Common myeloid progenitor, CD34-positive (primary cell): ENCODE data around the gene AP4E1.
"Not testable (repeated sequence)": the region's sequence is repeated elsewhere in the genome, so short reads cannot be mapped to it uniquely, and the experiment has no call there.

Experiments used
- CTCF ChIA-PET: fragments of 350-600 bp; sonication (Branson Sonifier 250); formaldehyde crosslinking; loops from one replicate; lab custom pipeline; 2021; ENCODE audit warnings: antibody characterized with exemption; lab: Charles Lee
- POLR2A ChIA-PET: fragments of 350-600 bp; sonication (Branson Sonifier 250); formaldehyde crosslinking; loops from one replicate; lab custom pipeline; 2021; ENCODE audit warnings: antibody characterized with exemption; lab: Charles Lee
- DNase-seq, 3 donors: peaks; one replicate each; pipeline versions ENCODE4 v3.0.0 to v3.0.0-alpha.2; 2013
- H3K27ac ChIP-seq, 2 experiments: 1 replicate in 1 of 2; 2 replicates in 1 of 2; pipeline ENCODE4 v1.7.0; 2013; ENCODE audit warnings: inconsistent platforms in 2 of 2, low read length in 2 of 2, mild to moderate bottlenecking in 2 of 2, low read depth in 1 of 2, moderate library complexity in 1 of 2; ENCODE audit not compliant: severe bottlenecking in 2 of 2, insufficient read depth in 1 of 2, poor library complexity in 1 of 2
- H3K27me3 ChIP-seq, 5 experiments: replicated peaks in 2 of 5; 1 replicate in 3 of 5; 2 replicates in 2 of 5; pipeline versions ENCODE4 v1.6.1 to v1.7.0; 2013; ENCODE audit warnings: low read length in 4 of 5, mild to moderate bottlenecking in 2 of 5, moderate library complexity in 2 of 5, inconsistent platforms in 1 of 5; ENCODE audit not compliant: insufficient read depth in 5 of 5, control insufficient read depth in 4 of 5
- H3K36me3 ChIP-seq, 4 experiments: 1 replicate in 2 of 4; 2 replicates in 2 of 4; pipeline versions ENCODE4 v1.6.1 to v1.7.0; 2013; ENCODE audit warnings: low read length in 3 of 4, control low read depth in 1 of 4, mild to moderate bottlenecking in 1 of 4; ENCODE audit not compliant: control insufficient read depth in 4 of 4, insufficient read depth in 4 of 4
- H3K4me1 ChIP-seq, 4 experiments: 1 replicate in 3 of 4; 2 replicates in 1 of 4; pipeline versions ENCODE4 v1.6.1 to v1.7.1; 2013; ENCODE audit warnings: low read length in 3 of 4, mild to moderate bottlenecking in 3 of 4, control low read depth in 1 of 4, inconsistent platforms in 1 of 4, moderate library complexity in 1 of 4; ENCODE audit not compliant: control insufficient read depth in 4 of 4, insufficient read depth in 4 of 4; ENCODE audit errors: control extremely low read depth in 1 of 4
- H3K4me3 ChIP-seq, 7 experiments: 1 replicate in 4 of 7; 2 replicates in 3 of 7; pipeline versions ENCODE4 v1.5.1 to v1.7.0; 2013; ENCODE audit warnings: mild to moderate bottlenecking in 7 of 7, low read length in 6 of 7, moderate library complexity in 6 of 7, inconsistent platforms in 2 of 7, low read depth in 2 of 7, control low read depth in 1 of 7; ENCODE audit not compliant: insufficient read depth in 4 of 7, control insufficient read depth in 1 of 7; ENCODE audit errors: extremely low read depth in 1 of 7
- H3K9me3 ChIP-seq, 5 experiments: 1 replicate in 4 of 5; 2 replicates in 1 of 5; pipeline versions ENCODE4 v1.6.1 to v1.7.1; 2013; ENCODE audit warnings: low read length in 4 of 5, mild to moderate bottlenecking in 2 of 5, inconsistent platforms in 1 of 5, low read depth in 1 of 5, moderate library complexity in 1 of 5; ENCODE audit not compliant: control insufficient read depth in 4 of 5, insufficient read depth in 2 of 5; ENCODE audit errors: control extremely low read depth in 1 of 5
- WGBS: methylation state at CpG from one replicate; pipeline ENCODE4 v1.1.5; 2013; ENCODE audit not compliant: insufficient coverage; 5-methylcytosine and 5-hydroxymethylcytosine counted together

The AP4E1 gene

DNA sequence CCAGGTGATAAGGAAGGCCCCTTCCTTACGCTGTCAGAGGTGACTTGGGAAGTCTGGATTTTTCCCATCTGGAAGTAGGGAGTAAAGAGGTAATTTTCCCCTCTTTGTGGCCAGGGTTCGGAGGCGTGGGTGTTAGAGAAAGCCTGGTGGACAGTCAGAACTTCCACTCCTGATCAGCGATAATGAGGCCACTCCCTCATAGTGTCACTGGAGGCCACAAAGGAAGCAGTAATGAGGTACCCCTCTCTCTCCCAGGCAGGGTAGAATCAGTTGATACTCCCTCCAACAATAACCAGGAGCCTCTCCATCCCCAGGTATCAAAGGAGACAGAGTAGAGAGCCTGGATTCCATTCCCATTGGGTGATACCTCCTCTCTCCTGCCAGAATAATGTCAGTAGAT lies 30.0 kb downstream of the AP4E1 start:
- H3K27ac ChIP-seq: no peak overlapping the region
- POLR2A ChIA-PET: no interaction called here
- H3K27me3 ChIP-seq: no peaks in the 10 kb centered on the region
- peaks cover 0 to 10% (median 7%) of the 10 kb centered on the region in 4 experiments for H3K36me3 ChIP-seq
- CTCF ChIA-PET: no interaction called here
- DNase-seq: no peak
- H3K9me3 ChIP-seq: no peaks in the 10 kb centered on the region
- peaks cover 0 to 4% (median 2%) of the 10 kb centered on the region in 4 experiments for H3K4me1 ChIP-seq
- WGBS: 96% methylated on average over 4 of the region's 4 CpGs
- no peak overlapping the region for H3K4me3 ChIP-seq

DNA sequence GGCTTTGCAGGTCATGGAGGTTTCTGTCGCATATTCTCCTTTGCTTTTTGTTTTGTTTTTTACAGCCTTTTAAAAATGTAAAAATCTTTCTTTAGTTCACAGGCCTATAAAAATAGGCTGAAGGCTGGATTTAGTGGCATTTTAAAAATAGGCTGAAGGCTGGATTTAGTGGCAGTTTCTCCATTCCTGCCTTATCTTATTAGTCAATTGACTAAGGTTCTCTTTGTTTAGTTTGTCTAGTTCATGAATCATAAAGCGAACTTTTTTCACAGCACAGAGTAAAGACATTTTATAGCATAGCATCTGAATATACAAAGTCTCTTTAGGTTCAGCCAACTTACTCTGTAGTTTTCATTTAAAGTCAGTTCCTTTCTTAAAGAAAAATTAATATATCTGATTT lies 31.4 kb downstream of the AP4E1 start:
- H3K4me3 ChIP-seq: no peak overlapping the region
- ChIA-PET CTCF (no interaction called here), POLR2A (no interaction called here)
- WGBS: no CpG with 5 or more reads among the region's 2 CpGs
- no peaks in the 10 kb centered on the region for H3K27me3 ChIP-seq
- no peaks in the 10 kb centered on the region for H3K9me3 ChIP-seq
- no peaks in the 10 kb centered on the region for H3K4me1 ChIP-seq
- no peak overlapping the region for H3K27ac ChIP-seq
- no peak for DNase-seq
- H3K36me3 ChIP-seq: peaks cover 4 to 19% (median 11%) of the 10 kb centered on the region in 4 experiments

DNA sequence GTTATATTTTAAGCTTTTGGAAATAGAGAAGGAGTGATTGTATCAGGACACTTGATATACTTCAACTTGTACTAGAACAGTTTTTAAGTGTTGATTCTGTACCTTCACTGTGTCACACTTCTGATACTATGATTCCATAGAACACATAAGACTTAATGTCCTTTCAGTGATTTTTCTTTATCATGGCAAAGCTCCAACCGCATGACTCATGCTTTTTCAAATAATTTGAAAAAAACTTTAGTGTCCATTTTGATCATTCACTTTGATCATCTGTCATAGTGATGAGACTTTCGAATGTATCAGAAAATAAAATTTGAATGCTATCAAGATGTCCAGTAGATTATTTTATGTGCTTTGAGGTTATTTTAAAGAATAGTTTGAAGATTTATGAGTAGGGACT lies 32.0 kb downstream of the AP4E1 start:
- Histone ChIP-seq H3K36me3 (peaks cover 4 to 25% (median 11%) of the 10 kb centered on the region in 4 experiments), H3K4me1 (no peaks in the 10 kb centered on the region), H3K27ac (no peak overlapping the region), H3K4me3 (no peak overlapping the region), H3K27me3 (no peaks in the 10 kb centered on the region), H3K9me3 (no peaks in the 10 kb centered on the region)
- DNase-seq: no peak
- no CpG with 5 or more reads among the region's 2 CpGs for WGBS
- POLR2A ChIA-PET: no interaction called here
- CTCF ChIA-PET: no interaction called here

DNA sequence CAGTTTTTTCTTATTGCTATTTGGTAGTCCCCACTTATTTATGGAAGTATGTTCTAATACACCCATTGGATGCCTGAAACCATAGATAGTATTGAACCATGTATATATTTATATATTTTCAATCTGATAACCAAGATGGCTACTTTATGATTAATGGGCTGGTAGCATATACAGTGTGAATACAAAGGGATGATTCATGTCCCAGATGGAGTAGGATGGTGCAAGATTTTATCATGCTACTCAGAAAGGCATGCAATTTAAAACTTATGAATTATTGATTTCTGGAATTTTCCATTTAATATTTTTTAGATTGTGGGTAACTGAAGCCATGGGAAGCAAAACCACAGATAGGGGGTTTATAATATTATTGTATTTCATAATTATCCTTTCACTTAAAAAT lies 35.2 kb downstream of the AP4E1 start:
- Histone ChIP-seq H3K4me3 (no peak overlapping the region), H3K27ac (no peak overlapping the region), H3K9me3 (no peaks in the 10 kb centered on the region), H3K27me3 (no peaks in the 10 kb centered on the region), H3K36me3 (peaks cover 4 to 19% (median 11%) of the 10 kb centered on the region in 4 experiments), H3K4me1 (no peaks in the 10 kb centered on the region)
- ChIA-PET CTCF (no interaction called here), POLR2A (no interaction called here)
- no peak for DNase-seq

DNA sequence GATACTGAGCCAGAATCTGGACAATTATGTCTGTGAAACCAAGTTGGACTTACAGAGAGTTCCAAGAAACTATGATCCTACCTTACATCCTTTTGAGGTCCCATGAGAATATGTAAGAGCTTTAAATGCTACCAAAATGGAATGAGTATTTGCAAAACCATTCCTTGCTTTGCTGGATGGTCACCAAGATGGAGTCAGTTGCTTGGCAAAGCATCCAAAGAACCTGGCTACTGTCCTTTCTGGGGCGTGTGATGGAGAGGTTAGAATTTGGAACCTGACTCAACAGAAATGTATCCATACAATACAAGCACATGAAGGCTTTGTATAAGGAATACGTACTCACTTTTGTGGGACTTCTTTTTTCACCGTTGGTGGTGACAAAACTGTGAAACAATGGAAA lies 36.2 kb downstream of the AP4E1 start:
- no peak for DNase-seq
- no peaks in the 10 kb centered on the region for H3K27me3 ChIP-seq
- no peak overlapping the region for H3K27ac ChIP-seq
- H3K4me3 ChIP-seq: no peak overlapping the region
- H3K4me1 ChIP-seq: no peaks in the 10 kb centered on the region
- ChIA-PET CTCF (interaction anchor here (0.6 kb wide), 1 partner anchor 148 kb away, joined by 3 read pairs; no protein-coding TSS in a partner anchor), POLR2A (no interaction called here)
- H3K9me3 ChIP-seq: no peaks in the 10 kb centered on the region
- H3K36me3 ChIP-seq: peaks cover 4 to 19% (median 11%) of the 10 kb centered on the region in 4 experiments
- no CpG with 5 or more reads among the region's 3 CpGs for WGBS

DNA sequence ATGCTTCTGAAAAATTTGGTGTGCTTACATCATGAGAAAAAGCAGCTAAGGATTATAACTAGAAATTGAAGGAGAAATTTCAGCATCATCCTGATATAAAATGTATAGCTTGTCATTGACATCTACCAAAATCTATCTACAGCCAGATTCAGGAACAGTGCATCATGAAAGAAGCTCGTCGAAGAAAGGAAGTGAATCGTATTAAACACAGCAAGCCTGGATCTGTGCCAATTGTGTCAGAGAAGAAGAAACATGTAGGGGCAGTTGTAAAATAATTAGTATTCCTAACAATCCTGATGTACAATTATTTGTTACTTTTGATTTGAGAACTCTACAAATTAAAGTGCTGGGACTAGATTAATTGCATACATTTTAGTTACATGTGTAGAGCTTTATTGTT lies 37.2 kb downstream of the AP4E1 start:
- WGBS: 0% methylated on average over 1 of the region's 3 CpGs
- Histone ChIP-seq H3K4me1 (no peaks in the 10 kb centered on the region), H3K36me3 (peaks cover 9 to 20% (median 15%) of the 10 kb centered on the region in 4 experiments), H3K27ac (no peak overlapping the region), H3K9me3 (peaks cover 0 to 1% (median 0%) of the 10 kb centered on the region in 5 experiments), H3K4me3 (no peak overlapping the region), H3K27me3 (no peaks in the 10 kb centered on the region)
- POLR2A ChIA-PET: no interaction called here
- DNase-seq: peak in 1 of 3 donors; percentile 19
- CTCF ChIA-PET: no interaction called here

- DNase-seq, POLR2A ChIA-PET, H3K4me3 ChIP-seq, H3K27ac ChIP-seq, H3K27me3 ChIP-seq, CTCF ChIA-PET, H3K4me1 ChIP-seq: not testable (repeated sequence)
- H3K9me3 ChIP-seq: peaks cover 1 to 12% (median 4%) of the 10 kb centered on the region in 5 experiments
- WGBS: no CpG with 5 or more reads among the region's 3 CpGs
- H3K36me3 ChIP-seq: peaks cover 15 to 50% (median 22%) of the 10 kb centered on the region in 4 experiments
Measured at GRCh38 chr15:50950745-50951144, 42.3 kb downstream of the AP4E1 start.
